HL-60 (cell line): ENCODE measurements around the gene ADCY1.

Experiments used
- DNase-seq, 2 experiments: peaks; one replicate each; pipeline ENCODE4 v3.0.0-alpha.2; 2010 to 2020; ENCODE audit warnings: low read depth in 1 of 2, low spot score in 1 of 2
- H3K27ac ChIP-seq: fragments of 250-450 bp; sonication (Bioruptor Pico); replicated peaks from 2 replicates; pipeline ENCODE4 v1.5.1; 2020; ENCODE audit warnings: mild to moderate bottlenecking, moderate library complexity
- H3K27me3 ChIP-seq: fragments of 250-450 bp; sonication (Bioruptor Pico); 2 replicates; pipeline ENCODE4 v1.5.1; 2021; ENCODE audit warnings: mild to moderate bottlenecking, moderate library complexity; ENCODE audit not compliant: insufficient read depth, poor library complexity, severe bottlenecking
- H3K4me3 ChIP-seq: replicated peaks from 2 replicates; pipeline ENCODE4 v1.5.1; 2011; ENCODE audit warnings: mild to moderate bottlenecking, control low read depth, low read length; ENCODE audit not compliant: insufficient read depth
- CTCF ChIP-seq: IDR thresholded peaks from one replicate; pipeline ENCODE4 v1.5.1; 2011; ENCODE audit warnings: low read length, control low read depth, inconsistent platforms; ENCODE audit not compliant: insufficient read depth
- GABPA ChIP-seq: IDR thresholded peaks from 2 replicates; pipeline ENCODE4 v1.6.1; 2012; ENCODE audit warnings: low read depth
- POLR2AphosphoS5 ChIP-seq: IDR thresholded peaks from 2 replicates; pipeline ENCODE4 v1.6.1; 2012; ENCODE audit warnings: low read depth
- SPI1 ChIP-seq: IDR thresholded peaks from 2 replicates; pipeline ENCODE4 v1.6.1; 2012; ENCODE audit warnings: low read depth, mild to moderate bottlenecking, borderline replicate concordance
- TF ChIP-seq, protein P1 (sequence below): IDR thresholded peaks from 2 replicates; pipeline ENCODE4 v1.6.1; 2012; ENCODE audit warnings: low read depth; ENCODE audit not compliant: insufficient replicate concordance

The ADCY1 gene

DNA sequence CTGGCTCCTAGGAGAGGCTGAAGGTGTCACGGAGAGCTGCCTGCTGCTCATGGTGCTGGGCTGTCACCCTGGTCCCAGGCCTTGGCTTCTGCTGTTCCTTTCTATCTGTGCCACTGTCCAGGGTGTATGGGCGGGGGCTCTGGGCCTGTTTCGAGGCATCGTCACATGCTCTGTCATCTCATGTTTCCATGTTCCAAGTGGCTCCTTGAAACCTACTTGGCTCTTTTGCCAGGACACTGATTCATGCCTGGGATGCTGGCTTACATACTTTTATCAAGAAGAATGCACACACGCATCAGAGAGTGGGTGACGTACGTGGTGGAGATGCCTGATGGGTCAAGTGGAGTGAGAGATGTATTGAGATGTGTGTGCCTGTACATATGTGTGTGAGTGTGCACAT is 50.9 kb downstream of the ADCY1 start:
- Histone ChIP-seq H3K27me3 (no peaks in the 10 kb centered on the region), H3K27ac (no peak overlapping the region), H3K4me3 (no peak overlapping the region)
- DNase-seq, result no peak
- TF ChIP-seq, protein P1, sequence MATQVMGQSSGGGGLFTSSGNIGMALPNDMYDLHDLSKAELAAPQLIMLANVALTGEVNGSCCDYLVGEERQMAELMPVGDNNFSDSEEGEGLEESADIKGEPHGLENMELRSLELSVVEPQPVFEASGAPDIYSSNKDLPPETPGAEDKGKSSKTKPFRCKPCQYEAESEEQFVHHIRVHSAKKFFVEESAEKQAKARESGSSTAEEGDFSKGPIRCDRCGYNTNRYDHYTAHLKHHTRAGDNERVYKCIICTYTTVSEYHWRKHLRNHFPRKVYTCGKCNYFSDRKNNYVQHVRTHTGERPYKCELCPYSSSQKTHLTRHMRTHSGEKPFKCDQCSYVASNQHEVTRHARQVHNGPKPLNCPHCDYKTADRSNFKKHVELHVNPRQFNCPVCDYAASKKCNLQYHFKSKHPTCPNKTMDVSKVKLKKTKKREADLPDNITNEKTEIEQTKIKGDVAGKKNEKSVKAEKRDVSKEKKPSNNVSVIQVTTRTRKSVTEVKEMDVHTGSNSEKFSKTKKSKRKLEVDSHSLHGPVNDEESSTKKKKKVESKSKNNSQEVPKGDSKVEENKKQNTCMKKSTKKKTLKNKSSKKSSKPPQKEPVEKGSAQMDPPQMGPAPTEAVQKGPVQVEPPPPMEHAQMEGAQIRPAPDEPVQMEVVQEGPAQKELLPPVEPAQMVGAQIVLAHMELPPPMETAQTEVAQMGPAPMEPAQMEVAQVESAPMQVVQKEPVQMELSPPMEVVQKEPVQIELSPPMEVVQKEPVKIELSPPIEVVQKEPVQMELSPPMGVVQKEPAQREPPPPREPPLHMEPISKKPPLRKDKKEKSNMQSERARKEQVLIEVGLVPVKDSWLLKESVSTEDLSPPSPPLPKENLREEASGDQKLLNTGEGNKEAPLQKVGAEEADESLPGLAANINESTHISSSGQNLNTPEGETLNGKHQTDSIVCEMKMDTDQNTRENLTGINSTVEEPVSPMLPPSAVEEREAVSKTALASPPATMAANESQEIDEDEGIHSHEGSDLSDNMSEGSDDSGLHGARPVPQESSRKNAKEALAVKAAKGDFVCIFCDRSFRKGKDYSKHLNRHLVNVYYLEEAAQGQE, result no peak
- TF ChIP-seq POLR2AphosphoS5 (no peak), SPI1 (no peak), CTCF (no peak), GABPA (no peak)

DNA sequence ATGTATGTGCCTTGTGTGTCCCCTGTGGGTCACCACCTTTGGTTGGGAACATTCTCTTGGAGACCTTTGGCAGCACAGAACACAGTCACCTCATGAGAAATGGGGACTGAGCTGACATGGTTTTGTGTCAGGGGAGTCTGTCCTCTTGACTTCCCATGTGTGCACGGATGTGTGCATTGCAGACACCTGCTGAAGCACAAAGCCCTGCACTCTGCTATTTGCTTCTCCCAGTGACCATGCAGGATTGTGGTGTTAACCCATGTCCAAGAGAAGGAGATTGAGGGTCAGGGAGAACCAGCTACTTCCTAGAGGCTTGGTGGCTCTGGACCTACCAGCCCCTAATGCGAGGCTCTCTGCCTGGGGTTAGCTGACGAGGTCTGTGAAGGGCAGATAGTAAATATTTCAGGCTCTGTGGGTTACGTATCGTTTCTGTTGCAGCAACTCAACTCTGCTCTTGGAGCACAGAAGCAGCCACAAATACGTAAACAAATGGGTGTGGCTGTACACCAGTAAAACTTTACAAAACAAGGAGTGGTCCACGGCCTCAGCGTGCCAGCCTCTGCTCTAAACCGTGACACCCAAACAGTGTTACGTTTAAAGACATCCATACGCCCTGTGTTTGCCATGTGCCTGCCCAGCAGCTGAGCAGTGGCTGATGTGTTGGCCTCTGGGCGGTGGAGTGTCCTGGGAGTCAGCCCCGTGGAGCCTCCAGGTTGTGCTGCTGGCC is 51.7 kb downstream of the ADCY1 start:
- DNase-seq, result no peak
- H3K27me3 ChIP-seq, result no peaks in the 10 kb centered on the region
- no peak overlapping the region for H3K4me3 ChIP-seq
- no peak overlapping the region for H3K27ac ChIP-seq
- no peak for TF ChIP-seq SPI1

GRCh38 chr7:45626441-45627430 is 52.6 kb downstream of the ADCY1 start:
- H3K27ac ChIP-seq, result no peak overlapping the region
- no peak overlapping the region for H3K4me3 ChIP-seq
- no peak for DNase-seq
- no peaks in the 10 kb centered on the region for H3K27me3 ChIP-seq
- TF ChIP-seq, protein P1, result no peak
- no peak for TF ChIP-seq SPI1
- no peak for TF ChIP-seq POLR2AphosphoS5
- TF ChIP-seq CTCF, result no peak
- TF ChIP-seq GABPA, result no peak

DNA sequence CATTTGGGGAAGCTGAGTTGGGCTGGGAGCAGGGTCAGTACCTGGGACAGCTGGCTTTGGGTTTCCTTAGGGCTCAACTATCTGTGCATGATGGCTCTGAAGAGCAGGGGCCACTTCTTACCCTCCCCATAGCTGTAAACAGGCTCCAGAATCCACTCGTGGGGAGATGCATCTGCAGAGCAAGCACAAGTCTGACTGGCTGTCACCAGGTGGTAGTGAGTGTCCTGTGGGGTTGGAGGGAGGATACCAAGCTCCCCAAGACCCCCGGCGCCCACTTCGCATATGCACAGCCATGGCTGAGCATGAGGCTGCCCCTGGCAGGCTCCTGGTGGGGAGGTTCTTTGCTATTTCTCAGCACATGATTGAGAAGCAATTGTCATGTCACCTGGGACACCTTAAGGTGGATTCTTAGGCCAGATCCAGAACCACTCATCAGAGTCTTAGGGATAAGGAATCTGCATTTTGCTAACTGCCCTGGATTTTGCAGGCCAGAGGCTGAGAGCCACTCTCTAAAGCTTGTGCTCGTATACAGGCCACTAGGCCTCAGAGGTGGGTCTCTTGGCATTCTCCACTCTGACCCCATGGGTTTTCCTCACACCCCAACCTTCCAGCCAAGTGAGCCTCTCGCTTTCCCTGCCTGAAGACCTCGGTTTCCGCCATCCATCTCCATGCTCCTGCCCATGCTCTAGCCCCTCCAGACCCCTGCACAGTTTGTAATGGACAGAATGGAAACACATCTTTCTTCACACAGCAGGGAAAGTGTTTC is 53.7 kb downstream of the ADCY1 start:
- no peak overlapping the region for H3K4me3 ChIP-seq
- H3K27ac ChIP-seq, result no peak overlapping the region
- TF ChIP-seq SPI1 (no peak), POLR2AphosphoS5 (no peak), CTCF (no peak), GABPA (no peak)
- no peak for DNase-seq
- H3K27me3 ChIP-seq, result no peaks in the 10 kb centered on the region
